ENCODE results near the gene EDDM3A.

EDDM3A gene

DNA sequence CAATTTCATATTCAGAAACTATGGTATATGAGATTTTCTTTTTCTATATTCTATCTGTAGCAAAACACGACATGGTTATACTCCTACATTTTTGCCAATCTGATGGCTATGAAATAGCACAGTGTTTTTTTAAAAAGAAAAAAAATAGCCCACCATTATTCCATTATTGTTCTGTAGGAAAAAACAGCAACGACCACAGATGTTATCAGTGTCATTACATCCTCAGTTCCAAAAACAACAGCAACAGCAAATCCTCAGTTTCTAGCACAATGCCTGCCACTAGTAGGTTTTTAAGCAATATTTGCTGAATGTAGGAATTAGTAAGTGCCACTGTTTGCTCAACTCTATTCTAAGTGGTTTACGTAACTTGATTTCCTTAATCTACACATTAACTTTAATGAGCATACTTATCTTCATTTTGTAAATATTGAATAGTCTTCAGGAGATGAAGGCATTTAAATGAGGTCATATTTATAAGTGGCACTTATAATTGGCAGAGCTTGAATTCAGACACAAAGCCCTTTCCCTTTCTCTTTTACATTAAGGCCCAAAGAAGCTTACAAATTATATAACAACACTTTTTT is 43.6 kb downstream of the EDDM3A start:
- DNase-seq (ENCODE audit: low read depth in 2 of 2) = no peak

DNA sequence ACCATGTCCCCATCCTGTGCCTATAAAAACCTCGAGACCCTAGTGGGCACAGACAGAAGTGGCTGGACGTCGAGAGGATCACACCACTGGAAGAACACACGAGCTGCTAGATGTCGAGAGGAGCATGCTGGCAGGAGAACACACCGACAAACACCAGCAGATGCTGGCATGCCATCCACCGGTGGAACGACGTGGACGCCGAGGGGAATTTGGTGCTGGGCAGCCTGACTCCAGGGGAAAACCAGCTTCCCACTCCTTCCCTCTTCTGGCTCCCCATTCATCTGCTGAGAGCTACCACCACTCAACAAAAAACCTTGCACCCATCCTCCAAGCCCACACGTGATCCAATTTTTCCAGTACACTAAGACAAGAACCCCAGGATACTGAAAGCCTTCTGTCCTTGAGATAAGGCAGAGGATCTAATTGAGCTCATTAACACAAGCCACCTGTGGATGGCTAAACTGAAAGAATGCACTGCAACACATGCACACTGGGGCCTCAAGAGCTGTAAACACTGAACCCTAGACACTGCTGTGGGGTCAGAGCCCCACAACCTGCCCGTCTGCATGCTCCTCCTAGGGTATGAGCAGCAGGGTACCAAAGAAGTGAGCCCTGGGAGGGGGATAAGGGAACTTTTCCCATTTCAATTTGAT is 44.9 kb downstream of the EDDM3A start:
- no peak for DNase-seq (ENCODE audit: low read depth in 2 of 2)

DNA sequence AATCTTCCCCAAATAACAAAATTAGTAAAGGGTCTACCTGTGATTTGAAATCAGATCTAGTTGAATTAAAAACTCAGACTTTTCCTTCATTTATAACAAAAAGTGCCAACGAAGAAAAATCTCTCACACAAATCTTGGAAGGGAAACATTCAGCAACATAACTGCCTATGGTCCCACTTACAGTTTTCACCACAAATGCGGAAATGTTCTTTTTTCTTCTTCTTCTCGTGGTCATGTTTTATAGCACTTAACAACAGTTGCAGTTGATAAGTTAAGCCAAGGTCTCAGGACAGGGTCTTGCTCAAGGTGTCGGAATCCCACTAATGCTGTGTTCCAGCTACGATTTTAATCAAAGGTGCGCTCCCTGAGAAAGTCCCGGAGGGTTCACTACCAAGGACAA is 45.5 kb downstream of the EDDM3A start:
- DNase-seq (ENCODE audit: low read depth in 2 of 2) = no peak

DNA sequence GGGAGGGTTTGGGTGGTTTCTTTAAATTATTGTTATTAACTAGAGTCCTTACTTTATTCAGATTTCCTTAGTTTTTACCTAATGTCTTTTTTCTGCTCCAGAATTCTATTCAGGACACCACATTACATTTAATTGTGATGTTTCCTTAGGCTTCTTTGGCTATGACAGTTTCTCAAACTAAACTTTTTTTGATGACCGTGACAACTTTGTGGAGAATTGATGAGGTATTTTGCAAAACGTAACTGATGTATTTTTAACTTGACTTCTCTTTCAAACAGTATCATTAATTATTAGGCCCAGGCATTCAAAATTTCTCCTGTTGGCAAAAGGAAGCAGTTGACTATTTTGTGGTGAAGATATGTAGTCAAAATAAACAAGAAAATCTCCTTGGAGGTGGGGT is 45.9 kb downstream of the EDDM3A start:
- DNase-seq (ENCODE audit: low read depth in 2 of 2) = no peak

DNA sequence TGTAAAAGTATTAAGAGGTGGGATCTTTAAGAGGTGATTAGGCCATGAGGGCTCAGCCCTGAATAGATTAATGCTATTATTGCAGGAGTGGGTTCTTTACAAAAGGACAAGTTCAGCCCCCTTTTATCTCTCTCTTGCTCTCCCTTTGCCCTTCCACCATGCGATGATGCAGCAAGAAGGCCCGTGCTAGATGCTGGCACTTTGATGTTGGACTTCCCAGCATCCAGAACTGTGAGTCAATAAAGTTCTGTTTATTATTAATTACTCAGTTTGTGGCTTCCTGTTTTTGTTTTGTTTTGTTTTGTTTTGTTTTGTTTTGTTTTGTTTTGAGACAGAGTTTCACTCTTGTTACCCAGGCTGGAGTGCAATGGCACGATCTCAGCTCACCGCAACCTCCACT is 46.9 kb downstream of the EDDM3A start:
- no peak for DNase-seq (ENCODE audit: low read depth in 2 of 2)

DNA sequence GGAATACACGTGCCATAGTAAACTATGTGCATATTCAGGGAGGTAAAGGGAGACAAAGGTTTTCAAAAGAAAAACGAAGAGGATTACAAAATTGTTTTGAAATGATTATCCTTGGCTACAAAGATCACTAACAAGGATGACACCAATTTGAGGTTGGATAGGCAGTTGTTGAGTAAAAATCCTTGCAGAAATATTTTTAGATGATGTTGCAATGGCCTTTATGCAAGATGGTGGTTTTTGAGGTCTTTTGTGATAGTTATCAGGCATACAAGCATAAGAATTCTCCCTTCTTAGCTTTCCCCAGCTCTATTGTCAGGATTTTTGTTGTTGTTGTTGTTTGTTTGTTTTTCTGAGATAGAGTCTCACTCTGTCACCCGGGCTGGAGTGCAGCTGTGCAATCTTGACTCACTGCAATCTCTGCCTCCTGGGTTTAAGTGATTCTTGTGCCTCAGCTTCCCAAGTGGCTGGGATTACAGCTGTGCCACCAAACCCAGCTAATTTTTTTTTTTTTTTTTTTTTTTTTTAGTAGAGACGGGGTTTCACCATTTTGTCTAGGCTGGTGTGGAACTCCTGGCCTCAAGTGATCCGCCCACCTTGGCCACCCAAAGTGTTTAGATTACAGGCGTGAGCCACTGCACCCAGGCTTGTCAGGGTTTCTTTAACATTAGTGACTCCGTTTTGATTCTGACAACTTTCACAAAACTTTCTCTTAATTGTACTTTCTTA is 49.1 kb downstream of the EDDM3A start:
- no peak for DNase-seq (ENCODE audit: low read depth in 2 of 2)

DNA sequence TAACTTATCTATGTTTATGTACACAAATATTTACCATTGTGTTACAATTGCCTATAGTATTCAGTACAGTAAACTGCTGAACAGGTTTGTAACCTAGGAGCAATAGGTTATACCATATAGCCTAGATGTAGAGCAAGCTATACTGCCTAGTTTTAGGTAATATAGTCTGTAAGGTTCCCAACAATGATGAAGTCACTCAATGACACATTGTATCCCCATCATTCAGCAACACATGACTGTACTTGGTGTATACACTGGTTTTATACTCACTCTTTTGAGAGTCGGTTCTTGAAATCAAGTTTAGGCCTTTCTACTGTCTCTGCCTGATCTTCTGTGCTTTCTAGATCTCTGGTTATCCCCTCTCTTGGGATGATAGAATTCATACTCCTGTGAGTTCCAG is 51.5 kb downstream of the EDDM3A start:
- DNase-seq (ENCODE audit: low read depth in 2 of 2) = no peak
